T47D (cell line): Measurements from ENCODE around the gene CCDC142.
"Not testable (repeated sequence)": the region's sequence is repeated elsewhere in the genome, so short reads cannot be mapped to it uniquely, and the experiment has no call there.

Experiments used
- DNase-seq, 2 experiments: peaks; one replicate each; pipeline versions ENCODE4 v3.0.0 to v3.0.0-alpha.2; 2011 to 2012; ENCODE audit warnings: low read depth in 1 of 2, low spot score in 1 of 2
- JUND ChIP-seq: IDR thresholded peaks from 2 replicates; pipeline ENCODE4 v1.6.1; 2012; ENCODE audit warnings: low read depth
- in situ Hi-C: cut with HindIII; loops from 2 replicates; pipeline ENCODE4 v1.10.0; 2016; ENCODE audit warnings: low sequenced_read_pairs, low pct_unique_long_range_greater_than_20kb

CCDC142 gene

GRCh38 chr2:74450570-74451190, 32.1 kb downstream of the CCDC142 start:
- no peak for DNase-seq
- in situ Hi-C loops, result no loop called here
- no peak for TF ChIP-seq JUND

- no peak for TF ChIP-seq JUND
- DNase-seq, result no peak
- in situ Hi-C loops, result no loop called here
Observed at GRCh38 chr2:74448771-74449170, 34.0 kb downstream of the CCDC142 start.

GRCh38 chr2:74447230-74447999, 35.4 kb downstream of the CCDC142 start:
- TF ChIP-seq JUND, result no peak
- in situ Hi-C loops, result no loop called here

GRCh38 chr2:74444498-74445318, 38.1 kb downstream of the CCDC142 start:
- no peak for TF ChIP-seq JUND
- in situ Hi-C loops, result no loop called here
- no peak for DNase-seq

More at GRCh38 chr2:74447230-74447999, 35.4 kb downstream of the CCDC142 start:
- no peak for DNase-seq

GRCh38 chr2:74442483-74443297, 40.1 kb downstream of the CCDC142 start:
- in situ Hi-C loops, DNase-seq: not testable (repeated sequence)

DNA sequence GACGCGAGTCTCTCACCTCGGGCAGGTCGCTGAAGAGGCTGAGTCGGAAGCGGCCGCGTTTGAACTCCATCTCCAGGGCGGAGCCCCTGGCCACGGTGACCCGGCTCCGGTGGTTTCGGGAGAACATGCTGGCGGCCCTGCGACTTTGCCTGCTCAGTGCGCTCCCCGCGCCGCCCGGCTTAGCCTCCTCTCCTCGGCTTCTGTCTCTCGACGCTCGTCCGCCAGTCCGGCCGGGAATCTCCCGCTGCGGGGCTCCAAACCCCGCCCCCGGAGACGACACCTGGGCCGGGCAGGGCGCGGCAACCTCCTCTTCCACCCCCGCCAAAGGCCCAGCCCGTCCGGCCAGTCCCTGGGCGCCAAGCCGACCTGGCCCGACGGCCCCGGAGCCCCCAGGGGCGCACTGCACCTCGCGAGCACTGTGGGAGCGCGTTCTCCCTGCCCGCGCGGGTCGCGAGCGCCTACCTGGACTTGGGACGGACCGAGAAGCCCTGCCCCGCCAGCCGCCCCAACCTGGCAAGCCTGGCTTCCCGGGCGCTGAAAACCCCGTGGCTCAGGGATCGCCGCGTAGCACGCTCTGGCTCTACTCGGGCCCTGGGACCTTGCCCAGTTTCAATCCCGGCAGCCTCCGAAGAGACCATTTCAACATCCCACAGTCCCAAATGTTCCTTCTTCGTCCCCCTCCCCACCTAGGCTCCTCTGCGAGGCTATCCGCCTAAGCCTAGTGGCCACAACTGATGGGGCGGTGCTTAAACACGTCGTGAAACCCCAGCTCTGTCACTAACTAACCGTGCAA, 40.9 kb downstream of the CCDC142 start, which contains the start of gene RTKN:
RTKN (minus strand) TSS at position 248 of the 793 bp plus-strand sequence; CDS start at position 127, 121 bp downstream.
- peak; percentile 77 to 91 for DNase-seq
- no peak for TF ChIP-seq JUND
- in situ Hi-C loops, result no loop called here

GRCh38 chr2:74441170-74441689, 41.6 kb downstream of the CCDC142 start:
- peak in 1 of 2 experiments; percentile 32 for DNase-seq
- in situ Hi-C loops, result no loop called here

GRCh38 chr2:74440378-74441169, 42.2 kb downstream of the CCDC142 start:
- peak; percentile 81 to 96 for DNase-seq
- in situ Hi-C loops, result no loop called here
- TF ChIP-seq JUND, result no peak

More at GRCh38 chr2:74441170-74441689, 41.6 kb downstream of the CCDC142 start:
- no peak for TF ChIP-seq JUND

- TF ChIP-seq JUND, result no peak
- no peak for DNase-seq
- in situ Hi-C loops, result no loop called here
Observed at GRCh38 chr2:74439803-74440377, 42.9 kb downstream of the CCDC142 start.

DNA sequence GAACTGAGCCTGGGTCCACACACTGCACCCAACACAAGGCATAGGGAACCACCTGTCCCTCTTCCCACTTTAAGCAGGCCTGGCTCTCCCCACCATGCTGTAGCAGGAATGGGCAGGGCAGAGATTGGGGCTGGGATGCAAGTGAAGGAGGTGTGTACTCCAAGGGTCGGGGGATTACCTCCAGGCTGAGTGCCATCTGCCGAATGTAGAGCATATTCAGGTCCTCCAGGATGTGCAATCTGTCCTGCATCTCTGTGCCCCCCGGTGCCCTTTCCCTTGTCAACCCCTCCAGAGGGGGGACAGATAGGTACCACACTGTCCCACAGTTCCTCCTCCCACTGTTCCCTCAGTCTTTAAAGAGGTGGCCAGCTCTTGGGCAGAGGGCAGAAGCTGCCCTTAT, 43.4 kb downstream of the CCDC142 start:
- TF ChIP-seq JUND, result no peak
- DNase-seq, result no peak
- in situ Hi-C loops, result no loop called here
